Neural progenitor cell (in vitro differentiated cells): ENCODE results near the gene DNAJB11.

Source experiments
- CTCF ChIP-seq: fragments of 200-600 bp; sonication (generic); IDR thresholded peaks from 2 replicates; pipeline ENCODE4 v1.5.1; 2017; ENCODE audit warnings: antibody characterized with exemption, mild to moderate bottlenecking
- EZH2phosphoT487 ChIP-seq: fragments of 200-600 bp; sonication (generic); IDR thresholded peaks from 2 replicates; pipeline ENCODE4 v1.6.1; 2017; ENCODE audit warnings: antibody characterized with exemption

GRCh38 chr3:186626254-186626847, 55.8 kb downstream of the DNAJB11 start:
- TF ChIP-seq EZH2phosphoT487 (no peak), CTCF (no peak)
